ENCODE data around the gene ERCC5.

ERCC5 gene

GRCh38 chr13:102922184-102922583 is 76.4 kb downstream of the ERCC5 start:
- Histone ChIP-seq H3K4me1 (no peaks in the 10 kb centered on the region), H3K27me3 (ENCODE audit: control insufficient read depth, insufficient read depth, low read length) (no peaks in the 10 kb centered on the region), H3K79me2 (no peaks in the 10 kb centered on the region), H3K9ac (no peak overlapping the region), H3K36me3 (ENCODE audit: control insufficient read depth, insufficient read depth, low read length) (no peaks in the 10 kb centered on the region), H3K9me3 (ENCODE audit: control insufficient read depth, low read length) (no peaks in the 10 kb centered on the region), H3K4me2 (ENCODE audit: low read length) (no peak overlapping the region), H2AFZ (no peak overlapping the region), H3K27ac (no peak overlapping the region), H3K4me3 (ENCODE audit: low read depth, low read length) (no peak overlapping the region)
- TF ChIP-seq CTCF (IDR thresholded peaks at IDR 0.05) = no peak

All from parathyroid adenoma (tissue), 2 donors.